Suprapubic skin (tissue), 3 donors: ENCODE data around the gene CCL21.

Experiments
- POLR2A ChIP-seq, 2 donors: fragments of 450-650 bp; IDR thresholded peaks; one replicate each; pipeline ENCODE4 v1.6.1; 2017; ENCODE audit warnings: antibody characterized with exemption in 2 of 2, mild to moderate bottlenecking in 2 of 2, moderate library complexity in 2 of 2
- TF ChIP-seq, protein P1 (sequence below), 2 donors: fragments of 200-600 bp in 1 of 2; fragments of 450-650 bp in 1 of 2; sonication (generic) in 1 of 2; IDR thresholded peaks; one replicate each; pipeline ENCODE4 v1.5.1; 2016 to 2019; ENCODE audit warnings: antibody characterized with exemption in 2 of 2, mild to moderate bottlenecking in 1 of 2, moderate library complexity in 1 of 2

- TF ChIP-seq POLR2A (IDR thresholded peaks at IDR 0.05) = no peak
- TF ChIP-seq, protein P1, sequence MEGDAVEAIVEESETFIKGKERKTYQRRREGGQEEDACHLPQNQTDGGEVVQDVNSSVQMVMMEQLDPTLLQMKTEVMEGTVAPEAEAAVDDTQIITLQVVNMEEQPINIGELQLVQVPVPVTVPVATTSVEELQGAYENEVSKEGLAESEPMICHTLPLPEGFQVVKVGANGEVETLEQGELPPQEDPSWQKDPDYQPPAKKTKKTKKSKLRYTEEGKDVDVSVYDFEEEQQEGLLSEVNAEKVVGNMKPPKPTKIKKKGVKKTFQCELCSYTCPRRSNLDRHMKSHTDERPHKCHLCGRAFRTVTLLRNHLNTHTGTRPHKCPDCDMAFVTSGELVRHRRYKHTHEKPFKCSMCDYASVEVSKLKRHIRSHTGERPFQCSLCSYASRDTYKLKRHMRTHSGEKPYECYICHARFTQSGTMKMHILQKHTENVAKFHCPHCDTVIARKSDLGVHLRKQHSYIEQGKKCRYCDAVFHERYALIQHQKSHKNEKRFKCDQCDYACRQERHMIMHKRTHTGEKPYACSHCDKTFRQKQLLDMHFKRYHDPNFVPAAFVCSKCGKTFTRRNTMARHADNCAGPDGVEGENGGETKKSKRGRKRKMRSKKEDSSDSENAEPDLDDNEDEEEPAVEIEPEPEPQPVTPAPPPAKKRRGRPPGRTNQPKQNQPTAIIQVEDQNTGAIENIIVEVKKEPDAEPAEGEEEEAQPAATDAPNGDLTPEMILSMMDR (IDR thresholded peaks at IDR 0.05) = no peak
Measured at GRCh38 chr9:34732886-34733285, 22.9 kb upstream of the CCL21 start.
